22Rv1 (cell line): ENCODE data around the gene ZNF319.

ENCODE experiments used
- ZFX ChIP-seq: fragments of 450-650 bp; IDR thresholded peaks from 2 replicates; pipeline ENCODE4 v1.6.1; 2017; ENCODE audit warnings: antibody characterized with exemption, borderline replicate concordance
- TF ChIP-seq, protein P1 (sequence below): fragments of 450-650 bp; IDR thresholded peaks from 2 replicates; pipeline ENCODE4 v1.5.1; 2017; ENCODE audit warnings: mild to moderate bottlenecking

DNA sequence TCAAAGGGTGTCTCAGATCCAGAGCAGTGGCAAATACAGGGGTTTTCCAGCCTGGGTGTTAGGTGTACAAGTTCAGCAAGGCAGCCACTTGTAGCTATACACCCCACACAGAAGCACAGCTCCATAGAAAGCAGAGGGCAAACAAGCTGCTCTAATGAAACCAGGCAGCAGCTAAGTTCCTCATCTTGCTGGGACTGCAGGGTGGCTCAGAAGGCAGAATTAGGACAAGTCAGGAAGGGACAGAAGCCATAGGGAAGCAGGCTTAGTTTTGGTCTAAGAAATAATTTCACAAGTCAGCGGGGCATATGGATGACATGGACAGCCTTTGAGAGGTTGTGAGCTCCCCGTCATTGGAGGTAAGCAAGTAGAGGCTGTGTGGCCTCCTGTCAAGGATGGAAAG is 53.2 kb downstream of the ZNF319 start:
- no peak for TF ChIP-seq ZFX
- TF ChIP-seq, protein P1, sequence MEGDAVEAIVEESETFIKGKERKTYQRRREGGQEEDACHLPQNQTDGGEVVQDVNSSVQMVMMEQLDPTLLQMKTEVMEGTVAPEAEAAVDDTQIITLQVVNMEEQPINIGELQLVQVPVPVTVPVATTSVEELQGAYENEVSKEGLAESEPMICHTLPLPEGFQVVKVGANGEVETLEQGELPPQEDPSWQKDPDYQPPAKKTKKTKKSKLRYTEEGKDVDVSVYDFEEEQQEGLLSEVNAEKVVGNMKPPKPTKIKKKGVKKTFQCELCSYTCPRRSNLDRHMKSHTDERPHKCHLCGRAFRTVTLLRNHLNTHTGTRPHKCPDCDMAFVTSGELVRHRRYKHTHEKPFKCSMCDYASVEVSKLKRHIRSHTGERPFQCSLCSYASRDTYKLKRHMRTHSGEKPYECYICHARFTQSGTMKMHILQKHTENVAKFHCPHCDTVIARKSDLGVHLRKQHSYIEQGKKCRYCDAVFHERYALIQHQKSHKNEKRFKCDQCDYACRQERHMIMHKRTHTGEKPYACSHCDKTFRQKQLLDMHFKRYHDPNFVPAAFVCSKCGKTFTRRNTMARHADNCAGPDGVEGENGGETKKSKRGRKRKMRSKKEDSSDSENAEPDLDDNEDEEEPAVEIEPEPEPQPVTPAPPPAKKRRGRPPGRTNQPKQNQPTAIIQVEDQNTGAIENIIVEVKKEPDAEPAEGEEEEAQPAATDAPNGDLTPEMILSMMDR, result no peak
